Renal cortex interstitium (tissue), 11 donors: ENCODE data around the gene ARHGAP24. TPM values are rescaled to one million over a fixed set of nuclear protein-coding genes. Genes with fewer than 3 reads are reported as not detected.
"Not testable (repeated sequence)": the region's sequence is repeated elsewhere in the genome, so short reads cannot be mapped to it uniquely, and the experiment has no call there.

Experiments
- DNase-seq, 11 donors: peaks; one replicate each; pipeline ENCODE4 v3.0.0-alpha.2; 2013; ENCODE audit warnings: low read depth in 9 of 11, low spot score in 4 of 11; ENCODE audit errors: extremely low read depth in 1 of 11
- polyA plus RNA-seq, 3 donors: library from polyadenylated mRNA; unstranded; fragments of 120-200 nt; gene quantifications; one replicate each; pipeline ENCODE4 v1.2.1, GENCODE V29; 2013; ENCODE audit not compliant: insufficient read length in 3 of 3

The ARHGAP24 gene
- polyA plus RNA-seq, 3 donors: 101 to 124 (median 118) TPM

DNA sequence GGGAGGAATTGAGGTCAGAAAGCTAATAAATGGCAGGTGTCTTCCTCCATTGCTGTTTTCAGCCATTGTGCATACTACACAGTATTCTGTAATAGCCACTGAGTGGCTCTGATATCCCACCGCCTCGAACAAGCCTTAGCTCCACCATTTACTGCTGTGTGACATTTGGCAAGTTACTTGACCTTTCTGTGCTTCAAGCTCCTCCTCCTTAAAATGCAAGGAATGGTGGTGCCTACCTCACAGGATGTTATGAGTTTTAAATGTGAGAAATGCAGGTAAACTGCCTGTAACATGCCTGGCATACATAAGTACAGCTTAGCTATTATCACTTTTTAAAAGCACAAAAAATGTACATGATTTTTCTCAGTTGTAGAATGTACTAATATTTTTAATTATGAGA lies 464.0 kb downstream of the ARHGAP24 start:
- DNase-seq: no peak

DNA sequence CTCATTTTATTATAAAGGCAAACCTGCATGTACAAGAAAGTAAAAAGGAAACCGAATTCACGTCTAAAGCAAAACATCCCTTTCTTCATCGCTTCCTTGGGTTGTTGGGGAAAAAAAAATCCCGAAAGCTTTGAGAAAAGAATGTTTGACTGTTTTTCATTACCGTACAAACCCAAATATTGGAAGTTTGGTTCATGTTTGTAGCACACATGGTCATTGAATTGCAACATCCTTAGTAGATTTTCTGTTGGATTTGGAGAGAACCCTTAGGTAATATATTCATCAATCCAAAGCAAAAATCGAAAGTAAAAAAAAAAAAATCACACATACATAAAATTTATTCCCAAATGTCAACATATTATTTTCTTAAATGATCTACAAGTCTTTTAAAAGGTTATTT lies 464.6 kb downstream of the ARHGAP24 start:
- DNase-seq: no peak

DNA sequence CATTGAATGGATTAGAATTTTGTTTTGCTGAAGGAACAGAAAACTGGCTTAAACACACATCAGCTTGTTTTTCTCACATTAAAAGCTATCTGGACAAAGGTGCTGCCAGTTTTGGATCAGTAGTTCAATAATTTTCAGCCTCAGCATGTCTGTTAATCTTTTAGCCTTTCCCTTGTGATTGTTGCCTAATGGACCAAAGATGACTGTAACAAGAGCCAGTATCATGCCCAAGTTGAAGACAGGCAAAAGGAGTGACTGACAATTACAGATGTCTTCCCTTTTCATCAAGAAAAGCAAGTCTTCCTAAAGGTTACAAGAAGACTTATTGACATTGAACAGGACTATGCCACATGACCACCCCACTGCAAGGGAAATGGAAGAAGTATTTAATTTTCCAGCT lies 465.2 kb downstream of the ARHGAP24 start:
- peak in 1 of 11 donors; percentile 60 for DNase-seq

DNA sequence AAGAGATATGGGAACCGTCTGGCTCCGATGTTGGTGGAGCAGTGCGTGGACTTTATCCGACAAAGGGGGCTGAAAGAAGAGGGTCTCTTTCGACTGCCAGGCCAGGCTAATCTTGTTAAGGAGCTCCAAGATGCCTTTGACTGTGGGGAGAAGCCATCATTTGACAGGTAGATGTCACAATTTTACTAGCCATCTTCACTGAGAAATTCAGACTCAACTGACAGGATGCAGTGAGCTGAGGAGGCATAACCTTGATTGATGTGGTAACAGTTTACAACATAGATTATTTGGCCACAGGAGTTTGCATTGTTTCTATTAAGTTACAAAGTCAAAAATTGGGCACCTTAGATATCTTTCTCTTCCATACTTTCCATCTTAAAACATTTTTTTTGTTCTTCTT lies 467.2 kb downstream of the ARHGAP24 start:
- no peak for DNase-seq

DNA sequence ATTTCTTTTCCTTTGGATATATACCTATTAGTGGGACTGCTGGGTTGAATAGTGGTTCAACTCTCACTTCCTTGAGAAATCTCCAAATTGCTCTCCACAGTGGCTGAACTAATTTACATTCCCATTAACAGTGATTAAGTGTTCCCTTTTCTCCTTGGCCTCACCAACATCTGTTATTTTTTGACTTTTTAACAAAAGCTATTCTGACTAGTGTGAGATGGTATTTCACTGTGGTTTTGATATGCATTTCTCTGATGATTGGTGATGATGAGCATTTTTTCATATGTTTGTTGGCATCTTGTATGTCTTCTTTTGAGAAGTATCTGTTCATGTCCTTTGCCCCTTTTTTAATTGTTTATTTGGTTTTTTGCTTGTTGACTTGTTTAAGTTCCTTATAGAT lies 471.9 kb downstream of the ARHGAP24 start:
- no peak for DNase-seq

DNA sequence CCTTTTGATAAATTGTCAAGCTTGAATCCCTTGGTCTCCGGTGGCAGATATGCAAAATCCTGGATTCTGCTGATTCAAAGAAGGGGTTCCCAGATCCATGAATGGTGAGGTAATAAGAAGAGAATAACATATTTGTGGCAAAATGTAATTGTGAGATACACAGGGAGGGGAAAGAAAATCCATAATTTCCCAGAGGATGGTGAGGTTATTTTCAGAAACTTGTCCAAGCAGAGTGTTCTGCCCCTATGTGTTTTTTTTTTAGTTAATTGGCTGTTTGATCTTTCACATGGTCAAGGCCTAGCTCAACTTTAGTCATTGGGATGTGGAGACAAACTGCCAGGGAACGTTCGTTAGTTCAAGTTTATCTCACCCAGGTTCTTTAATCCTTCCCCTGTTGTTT lies 476.1 kb downstream of the ARHGAP24 start:
- no peak for DNase-seq

DNA sequence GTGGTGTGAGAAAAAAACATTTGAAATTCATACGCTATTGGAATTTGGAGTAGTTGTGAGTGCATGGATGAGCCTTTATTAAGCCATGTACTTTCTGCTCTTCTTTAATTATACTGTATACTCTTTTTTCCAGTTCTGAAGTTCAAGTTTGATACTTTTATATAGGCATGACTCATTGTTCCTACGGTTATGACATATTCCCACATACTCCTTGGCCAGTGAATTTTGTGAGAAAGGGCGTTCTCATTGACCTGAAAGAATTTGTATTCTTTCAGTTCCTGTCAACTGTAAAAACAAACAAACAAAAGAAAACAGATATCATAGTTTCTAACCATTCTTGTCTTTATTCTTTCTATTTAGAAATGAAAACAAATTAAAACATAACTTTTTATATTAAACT lies 477.6 kb downstream of the ARHGAP24 start:
- DNase-seq: no peak

DNA sequence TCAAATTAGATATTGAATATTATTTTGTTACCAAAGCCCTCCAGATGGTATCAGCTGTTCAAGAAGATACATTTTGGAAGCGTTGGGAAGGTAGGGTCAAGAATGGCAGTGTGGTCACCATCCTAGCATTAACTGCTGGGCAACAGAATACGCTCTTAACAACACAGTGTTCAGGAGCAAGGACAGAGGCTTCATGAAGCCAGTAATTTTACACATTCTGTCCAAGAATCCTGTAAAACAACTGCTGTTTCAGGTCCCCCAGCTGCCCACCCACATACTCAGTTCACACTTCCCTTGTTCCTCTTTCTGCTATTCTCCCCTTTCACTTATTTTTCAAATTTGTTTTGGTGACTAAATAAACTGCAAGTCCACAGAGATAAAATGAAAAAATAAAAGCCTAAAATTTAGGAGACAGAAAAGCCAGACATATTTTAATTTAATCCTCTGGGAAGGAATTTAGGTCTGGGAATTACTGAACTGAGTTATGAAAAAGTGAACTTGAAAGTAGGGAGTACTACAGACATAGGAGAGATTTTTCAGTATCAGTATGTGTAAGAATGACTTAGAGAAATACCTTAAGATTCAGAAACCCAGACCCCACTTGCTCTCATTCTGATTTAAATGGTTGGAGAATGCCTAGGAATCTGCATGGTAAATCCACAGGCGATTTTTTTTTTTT lies 478.2 kb downstream of the ARHGAP24 start:
- no peak for DNase-seq

DNA sequence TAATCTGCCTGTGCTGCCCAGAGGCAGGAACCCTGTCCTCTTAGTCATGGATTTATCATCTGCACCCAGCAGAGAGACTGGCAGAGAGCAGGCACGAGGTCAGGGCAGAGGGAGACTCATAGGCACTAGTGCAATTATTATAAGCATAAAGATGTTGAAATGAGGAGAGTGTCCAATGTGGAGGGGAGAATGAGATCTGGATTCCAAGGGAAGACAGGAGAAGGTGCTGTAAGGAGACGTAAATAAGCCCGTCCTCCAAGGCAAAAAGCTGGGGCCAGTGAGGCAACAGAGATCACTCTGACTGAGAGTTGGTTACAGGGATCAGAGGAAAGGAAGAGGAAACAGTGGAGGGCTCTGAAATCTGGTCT lies 478.7 kb downstream of the ARHGAP24 start:
- DNase-seq: no peak

DNA sequence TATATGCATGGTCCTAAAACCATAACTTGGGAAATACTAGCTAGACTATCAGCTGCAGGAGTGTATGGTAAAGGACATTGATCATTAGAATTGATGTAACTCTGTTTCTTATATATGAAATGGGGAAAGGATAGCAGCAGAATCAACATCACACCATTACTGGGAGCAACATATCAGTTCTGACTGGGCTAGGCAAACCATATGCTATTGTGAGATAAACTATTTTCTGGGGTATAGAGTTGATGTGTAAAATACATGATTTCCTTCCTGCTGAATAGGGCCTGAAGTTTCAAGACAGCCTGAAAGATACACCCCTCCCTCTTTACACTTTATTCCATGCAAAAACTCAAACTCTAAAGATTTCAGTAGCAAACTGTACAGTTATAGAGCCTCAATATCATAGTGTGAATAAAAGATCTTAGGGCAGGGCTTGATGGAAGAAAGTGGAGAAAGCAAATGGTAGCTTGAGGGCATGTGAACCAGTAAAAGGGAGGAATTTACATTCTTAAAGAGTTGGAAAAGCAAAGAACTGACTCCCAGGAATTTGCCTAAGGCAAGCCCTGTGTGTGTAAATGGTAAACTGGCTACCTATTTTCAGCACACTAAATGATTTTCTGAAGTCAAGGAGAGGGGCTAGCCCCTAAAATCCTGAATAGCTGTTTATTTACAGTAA lies 480.8 kb downstream of the ARHGAP24 start:
- DNase-seq: no peak

DNA sequence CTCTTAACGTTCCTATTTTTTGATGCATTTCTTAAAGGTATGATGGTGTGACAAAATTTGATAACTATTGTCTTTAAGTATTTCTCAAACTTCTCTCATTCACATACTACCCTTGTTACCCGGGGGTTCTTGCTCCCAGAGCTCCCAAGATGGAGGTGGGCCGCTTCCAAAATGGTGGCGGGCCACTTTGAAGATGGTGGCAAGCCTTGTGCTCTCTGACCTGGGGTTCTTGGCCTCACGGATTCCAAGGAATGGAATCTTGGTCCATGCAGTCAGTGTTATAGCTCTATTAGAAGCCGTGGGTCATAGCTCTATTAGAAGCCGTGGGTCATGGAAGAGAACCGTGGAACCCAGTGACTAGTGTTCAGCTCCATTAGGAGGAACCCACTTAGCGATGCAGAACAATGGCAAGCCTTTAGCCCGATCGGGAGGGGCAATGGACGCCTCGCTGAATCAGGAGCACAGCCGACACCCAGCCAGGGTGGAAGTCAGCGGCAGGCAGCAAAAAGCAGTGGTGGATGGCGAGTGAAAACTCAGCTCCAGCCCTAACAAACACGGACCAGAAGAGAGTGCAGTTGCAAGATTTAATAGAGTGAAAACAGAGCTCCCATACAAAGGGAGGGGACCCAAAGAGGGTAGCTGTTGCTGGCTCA lies 481.5 kb downstream of the ARHGAP24 start:
- DNase-seq: no peak

DNA sequence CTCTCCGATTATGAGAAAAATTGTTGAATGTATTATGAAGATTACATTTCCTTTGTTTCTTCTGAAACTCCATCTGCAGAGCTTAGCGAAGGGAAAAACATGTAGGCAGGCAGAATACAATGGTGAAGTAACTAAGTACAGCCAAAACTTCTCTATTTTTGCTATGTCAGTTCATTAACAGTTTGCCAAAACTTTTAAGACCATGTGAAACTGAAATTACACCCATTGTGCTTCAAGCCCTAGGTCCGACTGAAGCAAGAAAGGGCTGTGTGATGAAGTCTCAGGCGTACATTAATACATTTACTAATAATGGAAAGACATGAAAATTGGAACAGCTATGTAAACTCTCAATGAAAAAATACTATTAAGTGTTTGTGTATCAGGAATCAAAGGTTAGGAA lies 486.9 kb downstream of the ARHGAP24 start:
- DNase-seq: no peak

DNA sequence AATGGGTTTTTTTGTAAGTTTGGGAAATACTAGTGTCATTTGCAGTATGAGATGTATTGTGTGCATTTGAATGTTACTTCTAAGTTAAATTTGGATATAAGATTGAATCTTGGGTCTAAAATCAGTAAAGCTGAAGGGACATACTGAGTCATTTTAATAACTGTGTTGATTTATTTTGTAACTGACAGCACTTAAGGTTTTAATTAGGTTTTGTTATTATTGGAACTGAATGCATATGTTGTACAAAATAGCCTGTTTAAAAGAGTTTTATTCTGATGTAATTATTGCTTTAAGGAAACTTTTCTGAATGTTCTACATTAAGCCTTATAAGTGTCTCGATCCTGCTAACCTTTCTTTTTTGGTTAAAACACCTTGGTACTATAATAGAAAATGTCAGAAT lies 488.3 kb downstream of the ARHGAP24 start:
- DNase-seq: no peak

DNA sequence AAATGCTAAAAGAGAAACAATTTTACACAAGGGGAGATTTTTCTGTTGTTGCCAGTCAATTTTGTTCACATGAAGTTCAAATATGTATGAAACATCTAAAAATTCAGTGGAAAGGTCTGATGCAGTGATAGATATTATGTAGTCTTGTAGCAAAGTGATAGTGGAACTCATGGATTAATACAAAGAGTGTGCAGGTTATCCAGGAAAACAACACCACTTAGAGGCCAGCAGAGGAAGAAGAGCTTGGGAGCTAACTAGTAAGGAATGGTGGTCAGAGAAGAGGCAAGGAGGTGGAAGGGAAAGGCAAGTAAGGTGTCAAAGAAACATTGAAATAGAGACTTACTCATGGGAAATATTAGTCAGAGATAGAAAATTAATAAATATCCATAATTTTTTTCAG lies 489.3 kb downstream of the ARHGAP24 start:
- no peak for DNase-seq

DNA sequence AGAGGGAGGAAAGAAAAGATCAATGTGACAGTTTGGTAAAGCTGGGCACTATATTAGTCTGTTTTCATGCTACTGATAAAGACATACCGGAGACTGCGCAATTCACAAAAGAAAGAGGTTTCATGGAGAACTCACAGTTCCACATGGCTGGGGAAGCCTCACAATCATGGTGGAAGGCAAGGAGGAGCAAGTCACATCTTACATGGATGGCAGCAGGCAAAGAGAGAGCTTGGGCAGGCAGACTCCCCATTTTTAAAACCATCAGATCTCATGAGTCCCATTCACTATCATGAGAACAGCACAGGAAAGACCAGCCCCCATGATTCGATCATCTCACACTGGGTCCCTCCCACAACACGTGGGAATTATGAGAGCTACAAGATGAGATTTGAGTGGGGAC lies 490.1 kb downstream of the ARHGAP24 start:
- DNase-seq: not testable (repeated sequence)

DNA sequence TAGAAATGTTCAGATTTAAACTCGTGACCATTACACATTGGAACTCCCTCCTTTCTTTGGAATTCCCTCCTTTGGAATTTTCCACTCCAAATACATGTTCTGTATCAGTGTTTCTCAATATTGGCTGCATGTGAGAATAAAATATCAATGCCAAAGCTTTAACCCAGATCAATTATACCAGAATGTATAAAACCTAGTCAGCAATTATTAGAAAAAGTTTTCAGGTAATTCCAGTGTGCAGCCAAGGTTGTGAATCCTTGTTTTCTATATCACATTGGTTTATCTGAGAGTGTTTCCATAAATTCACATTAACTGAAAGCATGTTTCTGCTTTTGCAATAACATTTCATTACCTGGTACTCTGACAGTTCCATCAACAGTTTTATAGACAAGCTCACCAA lies 490.6 kb downstream of the ARHGAP24 start:
- DNase-seq: no peak

DNA sequence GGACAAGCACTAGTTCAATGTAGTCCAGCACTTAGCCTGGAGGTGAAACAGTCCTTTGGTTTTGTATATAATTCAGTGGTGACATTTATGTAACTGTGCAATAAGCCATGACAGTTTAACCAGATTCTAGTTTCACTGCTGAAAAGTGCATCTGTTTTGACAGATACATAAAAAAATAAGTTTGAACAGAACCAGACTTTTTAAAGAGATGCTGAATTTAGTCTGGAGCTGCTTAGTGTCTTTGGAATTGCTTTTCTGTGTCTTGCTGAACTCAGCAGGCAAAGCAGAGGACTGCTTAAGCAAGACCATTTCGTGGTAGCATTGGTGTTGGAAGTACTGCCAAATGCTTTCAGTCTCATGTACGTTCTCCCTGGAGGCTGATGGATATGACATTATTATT lies 491.4 kb downstream of the ARHGAP24 start:
- no peak for DNase-seq

DNA sequence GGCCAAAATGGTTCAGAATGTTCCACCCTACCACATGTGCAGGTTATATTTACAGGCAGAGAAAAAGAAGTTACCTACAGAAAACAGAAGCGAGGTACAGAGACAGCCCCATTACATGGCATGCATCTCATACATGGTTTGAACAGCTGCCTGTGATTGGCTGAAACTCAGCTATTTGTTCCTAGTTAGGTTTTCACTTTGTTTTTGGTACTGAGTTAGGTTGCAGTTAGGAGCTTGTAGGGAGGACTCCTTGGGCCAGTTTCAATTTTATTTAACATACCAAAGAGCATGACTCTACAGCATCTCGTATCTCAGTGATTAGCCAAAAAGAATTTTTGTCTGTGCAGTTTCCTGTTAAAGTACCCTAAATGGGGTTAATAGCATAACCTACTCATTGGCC lies 492.9 kb downstream of the ARHGAP24 start:
- DNase-seq: no peak

DNA sequence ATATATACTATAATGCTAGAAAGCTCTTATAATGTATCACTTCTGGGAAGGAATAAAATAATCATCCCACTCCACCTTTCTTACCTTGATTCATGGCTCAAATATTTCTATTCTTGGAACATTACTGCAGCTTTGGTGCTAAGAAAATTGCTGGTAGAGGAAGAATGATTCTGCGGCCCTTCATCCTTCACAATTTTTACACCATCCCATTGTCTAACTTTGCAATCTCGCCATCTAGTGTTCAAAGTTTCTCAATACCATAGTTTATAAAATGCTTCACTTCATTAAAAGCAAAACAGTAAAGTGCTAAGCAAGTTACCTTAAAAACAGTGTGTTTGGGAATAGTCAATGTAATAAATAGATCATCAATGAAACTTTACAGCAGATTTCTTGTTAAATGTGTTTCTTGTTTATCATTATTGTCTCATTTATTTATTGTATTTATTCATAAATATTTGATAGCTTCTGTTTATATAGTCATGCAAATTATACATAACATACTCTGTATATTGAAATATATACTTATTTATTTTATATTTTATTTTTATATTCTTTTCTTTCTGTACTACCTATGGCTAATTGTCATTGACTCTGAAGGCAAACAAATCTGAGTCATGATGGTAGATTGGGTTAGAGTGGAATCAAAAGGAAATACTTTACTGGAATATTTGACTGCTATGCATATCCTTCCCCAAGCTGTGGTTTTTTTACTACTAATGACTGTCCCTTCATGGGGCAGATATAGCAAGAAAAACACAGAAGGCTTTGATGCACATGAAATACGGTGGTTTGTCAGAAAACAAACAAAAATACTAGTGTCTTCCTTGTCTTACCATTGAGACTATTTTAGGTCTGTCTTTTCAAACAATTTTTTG lies 494.2 kb downstream of the ARHGAP24 start:
- DNase-seq: peak in 10 of 11 donors; percentile 28 to 81 (median 54)

DNA sequence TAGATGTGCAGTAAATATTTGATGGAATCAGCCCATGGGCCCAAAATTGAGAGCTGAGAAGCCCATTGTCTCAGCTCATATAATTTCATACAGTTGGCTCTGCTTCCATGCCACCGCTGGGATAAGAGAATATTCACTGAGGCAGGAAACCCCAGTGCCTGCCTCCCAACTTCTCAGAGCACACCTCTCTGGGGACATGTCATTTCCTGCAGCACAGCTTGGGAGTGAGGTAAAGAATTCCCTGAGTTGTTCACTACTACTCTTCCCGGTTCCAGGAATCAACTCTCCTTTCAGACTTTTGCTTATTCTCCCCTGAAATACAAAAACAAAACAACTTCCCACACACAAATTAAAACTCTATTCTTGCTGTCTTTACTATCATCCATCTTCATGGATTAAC lies 495.6 kb downstream of the ARHGAP24 start:
- no peak for DNase-seq
